Body of pancreas (tissue), 4 donors: ENCODE data around the gene FAM83C.

ENCODE experiments used
- CTCF ChIP-seq, 7 experiments: fragments of 450-650 bp in 4 of 7; fragments of 200-600 bp in 3 of 7; sonication (generic) in 3 of 7; IDR thresholded peaks; one replicate each; pipeline ENCODE4 v1.5.1; 2016 to 2019; ENCODE audit warnings: antibody characterized with exemption in 7 of 7
- POLR2A ChIP-seq, 3 donors: fragments of 450-650 bp; IDR thresholded peaks; one replicate each; pipeline ENCODE4 v1.6.1; 2016; ENCODE audit warnings: antibody characterized with exemption in 3 of 3, mild to moderate bottlenecking in 2 of 3

- TF ChIP-seq CTCF (IDR thresholded peaks at IDR 0.05) (peak in 5 of 7 experiments; percentile 18 to 28 (median 25)), POLR2A (IDR thresholded peaks at IDR 0.05) (no peak)
These were observed 37.4 kb upstream of the FAM83C start for GRCh38 chr20:35329435-35330139.
